ENCODE results near the gene SLC38A11. TPM values are rescaled to one million over a fixed set of nuclear protein-coding genes. Genes with fewer than 3 reads are reported as not detected.
"Not testable (repeated sequence)": the region's sequence is repeated elsewhere in the genome, so short reads cannot be mapped to it uniquely, and the experiment has no call there.

Gene SLC38A11
- not detected in 2 replicates for total RNA-seq

GRCh38 chr2:164954954-164955701 is at the start of gene SLC38A11:
TSS of gene SLC38A11 (minus strand) at chr2:164955525. CDS start at chr2:164955247, 278 bp downstream.
- Histone ChIP-seq H3K4me3 (ENCODE audit: insufficient read depth, low read length) (peak within 1 kb of the TSS; percentile 65), H3K27ac (ENCODE audit: low read depth, low read length) (no peak within 1 kb of the TSS), H4K20me1 (ENCODE audit: insufficient read depth, low read length) (no peaks in the 10 kb centered on the region), H3K4me1 (ENCODE audit: insufficient read depth, low read length) (peaks cover 3% of the 10 kb centered on the region), H3K79me2 (ENCODE audit: insufficient read depth, low read length) (no peaks in the 10 kb centered on the region), H3K27me3 (ENCODE audit: insufficient read depth, low read length) (peaks cover 22% of the 10 kb centered on the region), H3K4me2 (ENCODE audit: insufficient read depth, low read length) (peak within 1 kb of the TSS; percentile 81), H3K9me3 (ENCODE audit: low read depth, low read length) (no peaks in the 10 kb centered on the region), H2AFZ (ENCODE audit: low read length) (peak within 1 kb of the TSS; percentile 80), H3K36me3 (ENCODE audit: insufficient read depth, low read length) (no peaks in the 10 kb centered on the region)
- TF ChIP-seq CTCF (IDR thresholded peaks at IDR 0.05; ENCODE audit: extremely low read depth, low read depth, low read length), result no peak
- peak; percentile 72 for DNase-seq (ENCODE audit: insufficient read length, low spot score, missing footprints)

GRCh38 chr2:165003443-165004130 is 48.3 kb upstream of the SLC38A11 start:
- H3K9me3 ChIP-seq (ENCODE audit: low read depth, low read length), result no peaks in the 10 kb centered on the region
- no peak overlapping the region for H3K4me2 ChIP-seq (ENCODE audit: insufficient read depth, low read length)
- H2AFZ ChIP-seq (ENCODE audit: low read length), result no peak overlapping the region
- no peaks in the 10 kb centered on the region for H4K20me1 ChIP-seq (ENCODE audit: insufficient read depth, low read length)
- no peak overlapping the region for H3K4me3 ChIP-seq (ENCODE audit: insufficient read depth, low read length)
- H3K4me1 ChIP-seq (ENCODE audit: insufficient read depth, low read length), result no peaks in the 10 kb centered on the region
- H3K36me3 ChIP-seq (ENCODE audit: insufficient read depth, low read length), result no peaks in the 10 kb centered on the region
- peaks cover 3% of the 10 kb centered on the region for H3K27me3 ChIP-seq (ENCODE audit: insufficient read depth, low read length)
- no peak overlapping the region for H3K27ac ChIP-seq (ENCODE audit: low read depth, low read length)
- TF ChIP-seq CTCF (IDR thresholded peaks at IDR 0.05; ENCODE audit: extremely low read depth, low read depth, low read length), result no peak
- no peaks in the 10 kb centered on the region for H3K79me2 ChIP-seq (ENCODE audit: insufficient read depth, low read length)
- no peak for DNase-seq (ENCODE audit: insufficient read length, low spot score, missing footprints)

- no peaks in the 10 kb centered on the region for H3K79me2 ChIP-seq (ENCODE audit: insufficient read depth, low read length)
- TF ChIP-seq CTCF (IDR thresholded peaks at IDR 0.05; ENCODE audit: extremely low read depth, low read depth, low read length), result no peak
- no peaks in the 10 kb centered on the region for H3K4me1 ChIP-seq (ENCODE audit: insufficient read depth, low read length)
- H3K4me2 ChIP-seq (ENCODE audit: insufficient read depth, low read length), result no peak overlapping the region
- no peak overlapping the region for H3K27ac ChIP-seq (ENCODE audit: low read depth, low read length)
- H3K36me3 ChIP-seq (ENCODE audit: insufficient read depth, low read length), result no peaks in the 10 kb centered on the region
- H4K20me1 ChIP-seq (ENCODE audit: insufficient read depth, low read length), result no peaks in the 10 kb centered on the region
- no peak overlapping the region for H3K4me3 ChIP-seq (ENCODE audit: insufficient read depth, low read length)
- DNase-seq (ENCODE audit: insufficient read length, low spot score, missing footprints), result no peak
- H3K9me3 ChIP-seq (ENCODE audit: low read depth, low read length), result no peaks in the 10 kb centered on the region
- no peak overlapping the region for H2AFZ ChIP-seq (ENCODE audit: low read length)
- peaks cover 3% of the 10 kb centered on the region for H3K27me3 ChIP-seq (ENCODE audit: insufficient read depth, low read length)
These were observed 47.3 kb upstream of the SLC38A11 start for GRCh38 chr2:165002638-165003037.

- H3K9me3 ChIP-seq (ENCODE audit: low read depth, low read length); H3K27me3 ChIP-seq (ENCODE audit: insufficient read depth, low read length); DNase-seq (ENCODE audit: insufficient read length, low spot score, missing footprints); H3K36me3 ChIP-seq (ENCODE audit: insufficient read depth, low read length); H3K27ac ChIP-seq (ENCODE audit: low read depth, low read length); H3K79me2 ChIP-seq (ENCODE audit: insufficient read depth, low read length); H3K4me2 ChIP-seq (ENCODE audit: insufficient read depth, low read length); H3K4me3 ChIP-seq (ENCODE audit: insufficient read depth, low read length); H2AFZ ChIP-seq (ENCODE audit: low read length); H4K20me1 ChIP-seq (ENCODE audit: insufficient read depth, low read length): not testable (repeated sequence)
- H3K4me1 ChIP-seq (ENCODE audit: insufficient read depth, low read length), result peaks cover 20% of the 10 kb centered on the region
These were observed 39.5 kb upstream of the SLC38A11 start for GRCh38 chr2:164994664-164995299.

Measured in osteoblast (primary cell).